H9 (cell line): ENCODE results near the gene PATL1. TPM values are rescaled to one million over a fixed set of nuclear protein-coding genes. Genes with fewer than 3 reads are reported as not detected.

Source experiments
- DNase-seq: peaks from one replicate; pipeline ENCODE4 v3.0.0-alpha.2; 2017
- H2AFZ ChIP-seq: one replicate; pipeline ENCODE4 v1.6.1; 2013; ENCODE audit warnings: mild to moderate bottlenecking, low read length, control low read depth, moderate library complexity
- H2AK5ac ChIP-seq: 2 replicates; pipeline ENCODE4 v1.6.1; 2013; ENCODE audit warnings: low read length, control low read depth, mixed read lengths; ENCODE audit not compliant: insufficient read length
- H2BK120ac ChIP-seq: one replicate; pipeline ENCODE4 v1.6.1; 2013; ENCODE audit warnings: low read depth, mild to moderate bottlenecking, low read length, control low read depth, inconsistent platforms; ENCODE audit not compliant: poor library complexity, severe bottlenecking
- H2BK12ac ChIP-seq: 2 replicates; pipeline ENCODE4 v1.6.1; 2013; ENCODE audit warnings: low read length, control low read depth, mixed read lengths, low read depth; ENCODE audit not compliant: insufficient read length
- H2BK15ac ChIP-seq: 2 replicates; pipeline ENCODE4 v1.6.1; 2013; ENCODE audit warnings: low read depth, low read length, control low read depth
- H2BK20ac ChIP-seq: one replicate; pipeline ENCODE4 v1.6.1; 2013; ENCODE audit warnings: low read depth, mild to moderate bottlenecking, low read length, control low read depth, inconsistent platforms; ENCODE audit not compliant: poor library complexity, severe bottlenecking
- H2BK5ac ChIP-seq: 2 replicates; pipeline ENCODE4 v1.6.1; 2013; ENCODE audit warnings: low read length, control low read depth, mixed read lengths; ENCODE audit not compliant: insufficient read length
- H3K14ac ChIP-seq: 2 replicates; pipeline ENCODE4 v1.6.1; 2013; ENCODE audit warnings: low read length, control low read depth; ENCODE audit not compliant: insufficient read depth
- H3K18ac ChIP-seq: 2 replicates; pipeline ENCODE4 v1.6.1; 2013; ENCODE audit warnings: low read depth, mild to moderate bottlenecking, mixed read lengths, low read length, control low read depth; ENCODE audit not compliant: insufficient read length
- H3K23ac ChIP-seq: 2 replicates; pipeline ENCODE4 v1.6.1; 2013; ENCODE audit warnings: low read length, control low read depth, mixed read lengths, low read depth; ENCODE audit not compliant: insufficient read length
- H3K23me2 ChIP-seq: 2 replicates; pipeline ENCODE4 v1.6.1; 2013; ENCODE audit warnings: low read depth, mild to moderate bottlenecking, mixed read lengths, low read length, control low read depth; ENCODE audit not compliant: insufficient read length, poor library complexity, severe bottlenecking
- H3K27ac ChIP-seq: 2 replicates; pipeline ENCODE4 v1.5.1; 2013; ENCODE audit warnings: low read length, control low read depth, mixed read lengths, low read depth; ENCODE audit not compliant: insufficient read length
- H3K27me3 ChIP-seq: 2 replicates; pipeline ENCODE4 v1.6.1; 2013; ENCODE audit warnings: low read length, control low read depth, inconsistent platforms; ENCODE audit not compliant: insufficient read depth
- H3K4ac ChIP-seq: 2 replicates; pipeline ENCODE4 v1.6.1; 2013; ENCODE audit warnings: low read depth, mild to moderate bottlenecking, control low read depth, inconsistent platforms, low read length, moderate library complexity
- H3K4me1 ChIP-seq: 2 replicates; pipeline ENCODE4 v1.6.1; 2013; ENCODE audit warnings: low read length, control low read depth, inconsistent platforms; ENCODE audit not compliant: insufficient read depth
- H3K4me2 ChIP-seq: 2 replicates; pipeline ENCODE4 v1.6.1; 2013; ENCODE audit warnings: low read length, control low read depth, mixed read lengths; ENCODE audit not compliant: insufficient read length, insufficient read depth
- H3K56ac ChIP-seq: 2 replicates; pipeline ENCODE4 v1.6.1; 2013; ENCODE audit warnings: low read depth, mild to moderate bottlenecking, mixed read lengths, low read length, control low read depth; ENCODE audit not compliant: insufficient read length
- H3K79me1 ChIP-seq: 2 replicates; pipeline ENCODE4 v1.6.1; 2013; ENCODE audit warnings: low read depth, mild to moderate bottlenecking, moderate library complexity, low read length, control low read depth, inconsistent platforms; ENCODE audit not compliant: insufficient read depth, poor library complexity, severe bottlenecking
- H3K79me2 ChIP-seq: 2 replicates; pipeline ENCODE4 v1.6.1; 2013; ENCODE audit warnings: low read length, control low read depth, inconsistent platforms; ENCODE audit not compliant: insufficient read depth
- H3K9ac ChIP-seq: 2 replicates; pipeline ENCODE4 v1.6.1; 2013; ENCODE audit warnings: low read length, control low read depth, mixed read lengths; ENCODE audit not compliant: insufficient read length; ENCODE audit errors: extremely low read depth
- H3K9me3 ChIP-seq: one replicate; pipeline ENCODE4 v1.6.1; 2013; ENCODE audit warnings: low read depth, low read length, inconsistent platforms; ENCODE audit not compliant: control insufficient read depth
- H3T11ph ChIP-seq: one replicate; pipeline ENCODE4 v1.6.1; 2013; ENCODE audit warnings: mild to moderate bottlenecking, low read length, control low read depth, inconsistent platforms
- H4K20me1 ChIP-seq: one replicate; pipeline ENCODE4 v1.6.1; 2013; ENCODE audit not compliant: control insufficient read depth, insufficient read length, insufficient read depth
- H4K5ac ChIP-seq: 2 replicates; pipeline ENCODE4 v1.6.1; 2013; ENCODE audit warnings: low read depth, mild to moderate bottlenecking, mixed read lengths, low read length, control low read depth; ENCODE audit not compliant: insufficient read length
- H4K8ac ChIP-seq: replicated peaks from 2 replicates; pipeline ENCODE4 v1.6.1; 2013; ENCODE audit warnings: low read length, control low read depth, mixed read lengths, low read depth; ENCODE audit not compliant: insufficient read length
- H4K91ac ChIP-seq: 2 replicates; pipeline ENCODE4 v1.6.1; 2013; ENCODE audit warnings: low read depth, mild to moderate bottlenecking, moderate library complexity, mixed read lengths, low read length, control low read depth; ENCODE audit not compliant: insufficient read length
- H3K27ac Mint-ChIP-seq, 3 experiments: 2 replicates in 2 of 3; 3 replicates in 1 of 3; pipeline ENCODE4 v1.8.0; 2020 to 2021; ENCODE audit warnings: mixed read lengths in 3 of 3, mild to moderate bottlenecking in 1 of 3, moderate library complexity in 1 of 3
- H3K27me3 Mint-ChIP-seq: 2 replicates; pipeline ENCODE4 v1.8.0; 2021; ENCODE audit warnings: low read depth, mild to moderate bottlenecking, moderate library complexity, mixed read lengths
- H3K36me3 Mint-ChIP-seq, 3 experiments: 2 replicates in 2 of 3; 3 replicates in 1 of 3; pipeline ENCODE4 v1.8.0; 2020 to 2021; ENCODE audit warnings: low read depth in 3 of 3, mixed read lengths in 3 of 3; ENCODE audit not compliant: insufficient read depth in 1 of 3
- H3K4me1 Mint-ChIP-seq, 2 experiments: 2 replicates each; pipeline ENCODE4 v1.8.0; 2020; ENCODE audit warnings: mixed read lengths in 2 of 2
- H3K4me3 Mint-ChIP-seq, 2 experiments: 2 replicates in 1 of 2; 3 replicates in 1 of 2; pipeline ENCODE4 v1.8.0; 2020 to 2021; ENCODE audit warnings: mild to moderate bottlenecking in 2 of 2, mixed read lengths in 2 of 2, moderate library complexity in 1 of 2
- H3K9me3 Mint-ChIP-seq, 2 experiments: 2 replicates in 1 of 2; 3 replicates in 1 of 2; pipeline ENCODE4 v1.8.0; 2020; ENCODE audit warnings: mild to moderate bottlenecking in 2 of 2, mixed read lengths in 2 of 2, moderate library complexity in 1 of 2
- CTCF ChIP-seq: fragments of 200-600 bp; sonication (generic); conservative IDR thresholded peaks from 3 replicates; pipeline ENCODE4 v1.8.0; 2021; ENCODE audit warnings: antibody characterized with exemption, mild to moderate bottlenecking
- WGBS: extraction: QIAGEN DNeasy Blood & Tissue Kit; methylation state at CpG from one replicate; pipeline ENCODE4 v1.1.7; 2013; ENCODE audit warnings: missing lambda C conversion rate, low lambda C conversion rate, mixed read lengths; ENCODE audit not compliant: insufficient read length; ENCODE audit errors: extremely low coverage; 5-methylcytosine and 5-hydroxymethylcytosine counted together
- total RNA-seq: library from RNA; stranded (reverse); gene quantifications from 2 replicates; pipeline ENCODE4 v1.2.1, GENCODE V29; 2021

PATL1 gene
- total RNA-seq, 1 experiment from 2014 or later: 31.4 TPM

DNA sequence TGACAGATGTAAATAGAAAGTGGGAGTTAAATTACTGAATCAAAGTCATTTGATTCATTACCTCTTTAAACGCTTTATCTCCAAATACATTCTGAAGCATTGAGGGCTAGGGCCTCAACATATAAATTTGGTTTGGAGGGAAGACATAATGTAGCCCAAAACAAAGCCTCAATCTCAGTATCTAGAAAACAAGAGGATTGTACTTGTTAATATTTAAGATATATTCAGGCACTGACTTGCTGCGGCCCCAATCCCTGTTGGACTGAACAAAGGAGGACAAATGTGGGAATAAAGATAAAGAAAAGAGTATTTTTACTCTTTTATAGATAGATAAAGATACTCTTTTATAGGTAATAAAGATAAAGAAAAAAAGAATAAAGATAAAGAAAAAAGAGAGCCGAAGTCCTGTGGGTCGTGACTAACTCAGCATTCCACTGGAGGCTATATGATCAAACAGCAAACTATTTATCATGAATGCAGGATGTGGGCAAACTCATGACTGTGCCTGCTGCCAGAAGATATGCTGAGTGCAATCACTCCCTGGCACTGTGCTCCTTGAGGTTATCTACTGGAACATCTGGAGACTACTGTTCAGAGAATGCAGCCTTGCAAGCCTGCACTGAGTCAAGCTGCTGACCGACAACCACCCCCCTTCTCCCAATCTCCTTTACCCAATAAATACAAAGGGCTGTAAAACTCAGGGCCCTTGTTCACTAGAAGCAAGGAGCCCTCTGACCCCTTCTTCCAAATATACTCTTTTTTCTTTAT is 37.9 kb upstream of the PATL1 start:
- no peaks in the 10 kb centered on the region; a peak in 1 of 7 replicates for H3K36me3 Mint-ChIP-seq

More for the DNA sequence above, 37.9 kb upstream of the PATL1 start:
- Histone ChIP-seq H4K8ac (no peak overlapping the region), H3K4me2 (no peak overlapping the region), H2BK5ac (no peak overlapping the region), H2BK12ac (no peak overlapping the region), H3K79me1 (no peaks in the 10 kb centered on the region), H3K4ac (no peak overlapping the region), H3K23me2 (no peaks in the 10 kb centered on the region), H3K23ac (no peak overlapping the region), H3K27me3 (no peaks in the 10 kb centered on the region), H3K9me3 (no peaks in the 10 kb centered on the region), H3K14ac (no peak overlapping the region), H3K18ac (no peak overlapping the region), H3K27ac (no peak overlapping the region), H4K20me1 (no peaks in the 10 kb centered on the region), H2BK20ac (no peak overlapping the region), H4K5ac (no peak overlapping the region), H3K9ac (no peak overlapping the region), H2AK5ac (no peak overlapping the region), H2BK120ac (no peak overlapping the region), H3K56ac (no peak overlapping the region), H2AFZ (no peak overlapping the region), H3K4me1 (no peaks in the 10 kb centered on the region), H2BK15ac (no peak overlapping the region), H4K91ac (no peak overlapping the region), H3K79me2 (no peaks in the 10 kb centered on the region), H3T11ph (no peak overlapping the region)
- 0 out of 2 replicates have a peak, but pooled peaks cover 2% of the 10 kb centered on the region for H3K27me3 Mint-ChIP-seq
- DNase-seq: no peak
- H3K9me3 Mint-ChIP-seq: peaks cover 2 to 7% of the 10 kb centered on the region in 2 experiments; a peak in 4 of 5 replicates
- no peak overlapping the region for H3K27ac Mint-ChIP-seq
- TF ChIP-seq CTCF: no peak
- H3K4me3 Mint-ChIP-seq: no peak overlapping the region
- H3K4me1 Mint-ChIP-seq: no peaks in the 10 kb centered on the region
- WGBS: no CpG with 5 or more reads among the region's 5 CpGs
